HG02884 (cell line): ENCODE results near the gene HEPACAM.

Source experiments
- ATAC-seq: cut with Tn5 transposase; IDR thresholded peaks from one replicate; pipeline ENCODE4 v1.9.1; 2021; ENCODE audit warnings: mild to moderate bottlenecking, moderate library complexity; ENCODE audit not compliant: unreplicated experiment

HEPACAM gene

GRCh38 chr11:124900464-124900863, 35.4 kb downstream of the HEPACAM start:
- ATAC-seq: no peak

- ATAC-seq: no peak
These were observed 36.3 kb downstream of the HEPACAM start for GRCh38 chr11:124899383-124900145.

- ATAC-seq: no peak
These were observed 37.1 kb downstream of the HEPACAM start for GRCh38 chr11:124898711-124899110.

GRCh38 chr11:124898263-124898680, 37.6 kb downstream of the HEPACAM start:
- ATAC-seq: no peak

GRCh38 chr11:124897674-124898262, 38.1 kb downstream of the HEPACAM start, which contains the start of gene ROBO4:
Gene ROBO4, minus strand, starts transcription at chr11:124897865. Its CDS starts 70 bp downstream, at chr11:124897795.
- ATAC-seq: no peak

GRCh38 chr11:124896821-124897391, 38.9 kb downstream of the HEPACAM start:
- no peak for ATAC-seq

- no peak for ATAC-seq
These were observed 39.6 kb downstream of the HEPACAM start for GRCh38 chr11:124896071-124896750.

- no peak for ATAC-seq
These were observed 40.3 kb downstream of the HEPACAM start for GRCh38 chr11:124895471-124895971.

GRCh38 chr11:124894606-124895430, 41.0 kb downstream of the HEPACAM start:
- ATAC-seq: no peak

GRCh38 chr11:124893781-124894401, 42.0 kb downstream of the HEPACAM start:
- no peak for ATAC-seq

- no peak for ATAC-seq
These were observed 42.9 kb downstream of the HEPACAM start for GRCh38 chr11:124892750-124893454.

GRCh38 chr11:124892146-124892545, 43.7 kb downstream of the HEPACAM start:
- no peak for ATAC-seq

- no peak for ATAC-seq
These were observed 44.4 kb downstream of the HEPACAM start for GRCh38 chr11:124891373-124891861.

GRCh38 chr11:124890683-124891372, 45.0 kb downstream of the HEPACAM start:
- ATAC-seq: no peak

GRCh38 chr11:124890151-124890550, 45.7 kb downstream of the HEPACAM start:
- no peak for ATAC-seq

GRCh38 chr11:124889191-124890091, 46.4 kb downstream of the HEPACAM start:
- ATAC-seq: no peak

GRCh38 chr11:124887667-124888013, 48.2 kb downstream of the HEPACAM start:
- ATAC-seq: no peak
